Cardiac septum (tissue), 1 donor: ENCODE measurements around the gene LTBP3. TPM values are rescaled to one million over a fixed set of nuclear protein-coding genes. Genes with fewer than 3 reads are reported as not detected.
"Not testable (repeated sequence)": the region's sequence is repeated elsewhere in the genome, so short reads cannot be mapped to it uniquely, and the experiment has no call there.

Experiments
- DNase-seq: peaks from one replicate; pipeline ENCODE4 v3.0.0-alpha.2; 2020; ENCODE audit warnings: low spot score
- intact Hi-C: fragments of 100-400 bp; cut with DNase I; formaldehyde crosslinking; loops from one replicate; pipeline ENCODE4 v1.14.0; 2022
- total RNA-seq: library from RNA; stranded (reverse); fragmentation: NEBNext Ultra II Directional; extraction: Animal tissue kit (Norgen Biotek cat#: 25700); gene quantifications from one replicate; pipeline ENCODE4 v1.2.1, GENCODE V29; 2021
- donor health status: DM: no; HTN: no; CAD: no.

LTBP3 gene
- total RNA-seq, 1 donor from 2014 or later: 148 TPM

- DNase-seq: no peak
- intact Hi-C loops: loop anchor here (1.0 to 2.0 kb wide), 2 partner anchors 14 to 40 kb away; partner anchors contain the start of gene PCNX3
Observed at GRCh38 chr11:65574811-65575567, 16.8 kb upstream of the LTBP3 start.

- intact Hi-C loops: loop anchor here (2.0 kb wide), 1 partner anchor 15 kb away; no protein-coding TSS in a partner anchor
- peak; percentile 98 for DNase-seq
Observed at GRCh38 chr11:65574109-65574810, 16.1 kb upstream of the LTBP3 start.

- no peak for DNase-seq
- intact Hi-C loops: loop anchor here (2.0 kb wide), 3 partner anchors 15 to 33 kb away; partner anchors contain the start of gene LTBP3
Observed at GRCh38 chr11:65573391-65574079, 15.4 kb upstream of the LTBP3 start.

- DNase-seq: peak; percentile 95
- intact Hi-C loops: loop anchor here (2.0 kb wide), 2 partner anchors 14 to 32 kb away; partner anchors contain the start of gene LTBP3
Observed at GRCh38 chr11:65572356-65573051, 14.3 kb upstream of the LTBP3 start, which contains the start of gene FAM89B. Gene FAM89B, plus strand, starts transcription at chr11:65572538. Its CDS starts 132 bp downstream, at chr11:65572670.

GRCh38 chr11:65571940-65572339, 13.8 kb upstream of the LTBP3 start:
- intact Hi-C loops: loop anchor here (2.0 kb wide), 2 partner anchors 13 to 31 kb away; partner anchors contain the start of gene LTBP3
- DNase-seq: no peak

- intact Hi-C loops: no loop called here
- no peak for DNase-seq
Observed at GRCh38 chr11:65571420-65571819, 13.3 kb upstream of the LTBP3 start.

GRCh38 chr11:65569973-65570918, 12.1 kb upstream of the LTBP3 start, which contains the start of gene ZNRD2:
Gene ZNRD2, plus strand, starts transcription at chr11:65570477. Its CDS starts 15 bp downstream, at chr11:65570492.
- peak; percentile 99 for DNase-seq
- intact Hi-C loops: no loop called here

- no peak for DNase-seq
- intact Hi-C loops: no loop called here
Observed at GRCh38 chr11:65569164-65569972, 11.2 kb upstream of the LTBP3 start.

GRCh38 chr11:65565624-65566453, 7.7 kb upstream of the LTBP3 start:
- intact Hi-C loops: no loop called here
- no peak for DNase-seq

GRCh38 chr11:65564879-65565559, 6.9 kb upstream of the LTBP3 start:
- intact Hi-C loops, DNase-seq: not testable (repeated sequence)

- intact Hi-C loops: no loop called here
- DNase-seq: no peak
Observed at GRCh38 chr11:65563601-65564000, 5.4 kb upstream of the LTBP3 start.

GRCh38 chr11:65562788-65563187, 4.6 kb upstream of the LTBP3 start:
- intact Hi-C loops: no loop called here
- DNase-seq: no peak

- intact Hi-C loops: no loop called here
Observed at GRCh38 chr11:65562020-65562419, 3.9 kb upstream of the LTBP3 start.

GRCh38 chr11:65560555-65561418, 2.6 kb upstream of the LTBP3 start:
- no peak for DNase-seq
- intact Hi-C loops: no loop called here

More at GRCh38 chr11:65562020-65562419, 3.9 kb upstream of the LTBP3 start:
- no peak for DNase-seq
